Measurements from ENCODE around the gene MRPS33. TPM values are rescaled to one million over a fixed set of nuclear protein-coding genes. Genes with fewer than 3 reads are reported as not detected.

Gene MRPS33
- total and polyA plus RNA-seq, 2 of the 8 experiments (the other 6 are each of a cell fraction or from before 2014, with no cell fraction given) = 22.9 to 62.6 TPM

GRCh38 chr7:141014125-141014523 lies 628 bp downstream of the MRPS33 start (continued):
- no peak for TF ChIP-seq CTCF (IDR thresholded peaks at IDR 0.05; ENCODE audit: control extremely low read depth in 1 of 3, insufficient read depth in 1 of 3, low read depth in 1 of 3, low read length in 3 of 3)

Measured in H1 (cell line).